NCI-H774 (cell line): ENCODE results near the gene TAS2R5.
"Not testable (repeated sequence)": the region's sequence is repeated elsewhere in the genome, so short reads cannot be mapped to it uniquely, and the experiment has no call there.

Experiments
- DNase-seq: peaks from one replicate; lab custom pipeline; 2025; lab: John Stamatoyannopoulos, UW

TAS2R5 gene, protein sequence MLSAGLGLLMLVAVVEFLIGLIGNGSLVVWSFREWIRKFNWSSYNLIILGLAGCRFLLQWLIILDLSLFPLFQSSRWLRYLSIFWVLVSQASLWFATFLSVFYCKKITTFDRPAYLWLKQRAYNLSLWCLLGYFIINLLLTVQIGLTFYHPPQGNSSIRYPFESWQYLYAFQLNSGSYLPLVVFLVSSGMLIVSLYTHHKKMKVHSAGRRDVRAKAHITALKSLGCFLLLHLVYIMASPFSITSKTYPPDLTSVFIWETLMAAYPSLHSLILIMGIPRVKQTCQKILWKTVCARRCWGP

DNA sequence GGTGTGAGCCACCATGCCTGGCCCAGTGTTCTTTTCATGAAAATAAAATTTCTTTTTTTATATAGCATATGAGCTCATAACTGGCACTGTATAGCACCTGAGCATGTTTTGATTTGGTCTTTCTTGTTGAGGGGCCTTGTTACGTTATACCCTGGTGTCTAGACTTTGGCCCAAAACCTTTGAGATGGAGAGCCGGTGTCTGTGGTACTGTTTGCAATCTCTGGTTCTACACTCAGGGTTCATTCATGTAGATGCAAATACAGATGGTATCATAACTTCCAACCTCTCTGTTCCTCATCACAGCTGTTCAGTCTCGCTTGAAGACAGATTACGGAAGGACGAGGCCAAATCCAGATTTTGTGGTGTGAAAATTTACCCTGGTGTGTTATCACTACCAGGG is at the start of gene TAS2R5:
Gene TAS2R5, plus strand, starts transcription at position 301 of the 400 bp plus-strand sequence. CDS start 145 bp downstream, outside the sequence.
- DNase-seq = no peak

- DNase-seq = no peak
Observed at GRCh38 chr7:141742229-141742628, 47.8 kb upstream of the TAS2R5 start.

- DNase-seq = no peak
Observed at GRCh38 chr7:141744131-141744530, 45.9 kb upstream of the TAS2R5 start.

GRCh38 chr7:141748396-141748795 is 41.6 kb upstream of the TAS2R5 start:
- no peak for DNase-seq

DNA sequence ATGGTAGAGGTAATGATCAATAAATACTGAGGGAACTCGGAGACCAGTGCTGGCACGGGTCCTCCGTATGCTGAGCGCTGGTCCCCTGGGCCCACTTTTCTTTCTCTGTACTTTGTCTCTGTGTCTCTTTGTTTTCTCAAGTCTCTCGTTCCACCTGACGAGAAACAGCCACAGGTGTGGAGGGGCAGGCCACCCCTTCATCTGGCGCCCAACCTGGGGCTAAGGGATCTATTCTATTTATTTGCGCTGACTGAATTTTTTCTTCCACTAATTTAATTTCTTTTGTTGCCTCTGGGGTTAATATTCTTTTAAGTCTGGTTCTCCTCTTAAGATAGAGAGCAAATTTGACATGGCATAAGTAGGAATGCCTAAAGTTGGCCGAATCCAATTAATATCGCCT is 38.1 kb upstream of the TAS2R5 start:
- DNase-seq = not testable (repeated sequence)

GRCh38 chr7:141752634-141753033 is 37.4 kb upstream of the TAS2R5 start:
- no peak for DNase-seq

- no peak for DNase-seq
Observed at GRCh38 chr7:141754939-141755338, 35.1 kb upstream of the TAS2R5 start.

GRCh38 chr7:141763797-141764196 is 26.2 kb upstream of the TAS2R5 start, which contains the start of gene TAS2R3:
Gene TAS2R3 (plus strand): TSS chr7:141764097. CDS start chr7:141764159, 62 bp downstream.
- no peak for DNase-seq

DNA sequence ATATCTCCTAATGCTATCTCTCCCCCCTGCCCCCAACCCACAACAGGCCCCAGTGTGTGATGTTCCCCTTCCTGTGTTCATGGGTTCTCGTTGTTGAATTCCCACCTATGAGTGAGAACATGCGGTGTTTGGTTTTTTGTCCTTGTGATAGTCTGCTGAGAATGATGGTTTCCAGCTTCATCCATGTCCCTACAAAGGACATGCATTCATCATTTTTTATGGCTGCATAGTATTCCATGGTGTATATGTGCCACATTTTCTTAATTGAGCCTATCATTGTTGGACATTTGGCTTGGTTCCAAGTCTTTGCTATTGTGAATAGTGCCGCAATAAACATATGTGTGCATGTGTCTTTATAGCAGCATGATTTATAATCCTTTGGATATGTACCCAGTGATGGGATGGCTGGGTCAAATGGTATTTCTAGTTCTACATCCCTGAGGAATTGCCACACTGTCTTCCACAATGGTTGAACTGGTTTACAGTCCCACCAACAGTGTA is 19.9 kb upstream of the TAS2R5 start:
- not testable (repeated sequence) for DNase-seq

- DNase-seq = no peak
Observed at GRCh38 chr7:141776374-141776773, 13.6 kb upstream of the TAS2R5 start, which contains the start of gene TAS2R4. Gene TAS2R4 (plus strand): TSS chr7:141776674. CDS start chr7:141778489, 1,815 bp downstream.

GRCh38 chr7:141785706-141786552 is 4.1 kb upstream of the TAS2R5 start:
- DNase-seq = peak; percentile 36

GRCh38 chr7:141788296-141788695 is 1.7 kb upstream of the TAS2R5 start:
- no peak for DNase-seq

DNA sequence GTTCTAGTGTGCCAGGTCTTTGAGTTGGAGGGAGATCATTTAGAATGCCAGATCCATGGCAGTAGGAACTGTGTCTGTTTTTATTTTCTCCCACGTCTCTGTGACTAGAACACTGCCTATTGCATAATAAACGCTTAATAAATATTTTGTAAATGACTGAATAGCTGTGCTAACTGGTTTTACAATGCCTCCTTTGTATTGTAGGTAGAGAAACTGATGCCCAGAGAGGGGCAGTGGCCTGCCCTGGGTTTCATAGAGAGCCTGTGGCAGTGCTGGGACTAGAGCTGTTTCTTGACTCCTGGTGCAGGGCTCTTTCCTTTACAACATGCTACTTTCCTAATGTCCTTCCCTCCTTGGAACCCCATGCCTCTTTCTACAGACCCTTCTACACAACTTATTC is 2.5 kb downstream of the TAS2R5 start:
- no peak for DNase-seq

DNA sequence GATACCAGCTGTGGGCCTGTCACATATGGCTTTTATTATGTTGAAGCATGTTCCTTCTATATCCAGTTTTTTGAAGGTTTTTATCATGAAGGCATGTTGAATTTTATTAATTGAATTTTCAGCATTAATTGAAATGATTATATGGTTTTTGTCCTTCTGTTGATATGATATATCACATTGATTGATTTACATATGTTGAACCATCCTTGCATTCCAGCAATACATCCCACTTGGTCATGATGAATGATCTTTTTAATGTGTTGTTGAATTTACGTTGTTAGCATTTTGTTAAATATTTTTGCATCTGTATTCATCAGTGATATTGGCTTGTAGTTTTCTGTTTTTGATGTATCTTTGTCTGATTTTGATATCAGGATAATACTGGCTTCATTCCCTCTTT is 30.1 kb downstream of the TAS2R5 start:
- DNase-seq = no peak

DNA sequence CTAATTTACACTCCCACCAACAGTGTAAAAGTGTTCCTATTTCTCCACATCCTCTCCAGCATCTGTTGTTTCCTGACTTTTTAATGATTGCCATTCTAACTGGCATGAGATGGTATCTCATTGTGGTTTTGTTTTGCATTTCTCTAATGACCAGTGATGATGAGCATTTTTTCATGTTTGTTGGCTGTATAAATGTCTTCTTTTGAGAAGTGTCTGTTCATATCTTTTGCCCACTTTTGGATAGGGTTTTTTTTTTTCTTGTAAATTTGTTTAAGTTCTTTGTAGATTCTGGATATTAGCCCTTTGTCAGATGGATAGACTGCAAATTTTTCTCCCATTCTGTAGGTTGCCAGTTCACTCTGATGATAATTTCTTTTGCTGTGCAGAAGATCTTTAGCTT is 32.4 kb downstream of the TAS2R5 start:
- DNase-seq = not testable (repeated sequence)

GRCh38 chr7:141837683-141838082 is 47.7 kb downstream of the TAS2R5 start:
- DNase-seq = no peak

- no peak for DNase-seq
Observed at GRCh38 chr7:141838581-141838980, 48.6 kb downstream of the TAS2R5 start.

- DNase-seq = no peak
Observed at GRCh38 chr7:141839256-141839655, 49.2 kb downstream of the TAS2R5 start.

DNA sequence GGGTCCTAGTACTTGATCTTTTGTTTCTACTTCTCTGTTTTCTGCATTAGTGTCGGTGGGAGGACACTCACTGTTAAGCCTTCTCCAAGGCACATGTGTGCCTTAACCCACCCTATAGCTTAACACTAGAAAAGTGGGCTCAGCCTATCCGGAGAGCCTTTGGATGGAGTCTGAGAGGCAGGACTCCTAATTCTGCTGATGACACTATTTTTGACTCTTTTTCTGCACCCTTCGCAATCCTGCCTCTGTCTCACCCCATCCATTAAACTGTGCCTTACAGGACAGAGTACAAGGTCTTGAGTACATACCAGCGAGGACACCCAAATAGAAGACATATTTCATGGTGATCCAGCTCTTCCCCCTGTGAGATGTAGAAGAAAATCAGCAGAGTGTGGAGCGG is 50.7 kb downstream of the TAS2R5 start:
- DNase-seq = no peak
